CD4-positive, alpha-beta T cell treated with Interleukin-1 beta for 1 hour (primary cell): ENCODE measurements around the gene MFGE8.
"Not testable (repeated sequence)": the region's sequence is repeated elsewhere in the genome, so short reads cannot be mapped to it uniquely, and the experiment has no call there.

Experiments
- DNase-seq, 2 donors: peaks; one replicate each; pipeline ENCODE4 v3.0.0-alpha.2; 2020 to 2022

The MFGE8 gene

GRCh38 chr15:88913017-88913849 is at the start of gene MFGE8:
Gene MFGE8 (minus strand): TSS chr15:88913379. CDS start chr15:88913319, 60 bp downstream.
- peak; percentile 61 to 69 for DNase-seq

GRCh38 chr15:88959445-88959844 is 46.3 kb upstream of the MFGE8 start:
- DNase-seq, result no peak

DNA sequence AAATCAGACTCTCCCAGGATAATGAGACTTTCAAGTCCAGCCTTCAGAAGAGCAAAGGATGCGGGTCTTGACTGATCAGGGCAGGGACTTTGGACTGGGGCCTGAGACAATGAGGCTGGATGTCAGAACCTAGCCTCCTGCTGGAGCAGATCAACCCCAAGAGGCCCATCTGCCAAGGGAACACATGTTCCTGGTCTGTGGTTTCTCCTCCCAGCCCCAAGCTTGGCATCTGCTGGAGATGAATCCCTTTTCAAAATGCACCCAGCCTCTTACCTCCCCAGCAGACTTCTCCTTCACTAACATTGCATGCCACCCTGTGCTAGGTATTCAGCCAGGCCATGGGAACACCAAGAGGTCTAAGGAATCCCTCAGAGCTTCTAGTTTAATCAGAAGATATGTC is 43.7 kb upstream of the MFGE8 start:
- no peak for DNase-seq

DNA sequence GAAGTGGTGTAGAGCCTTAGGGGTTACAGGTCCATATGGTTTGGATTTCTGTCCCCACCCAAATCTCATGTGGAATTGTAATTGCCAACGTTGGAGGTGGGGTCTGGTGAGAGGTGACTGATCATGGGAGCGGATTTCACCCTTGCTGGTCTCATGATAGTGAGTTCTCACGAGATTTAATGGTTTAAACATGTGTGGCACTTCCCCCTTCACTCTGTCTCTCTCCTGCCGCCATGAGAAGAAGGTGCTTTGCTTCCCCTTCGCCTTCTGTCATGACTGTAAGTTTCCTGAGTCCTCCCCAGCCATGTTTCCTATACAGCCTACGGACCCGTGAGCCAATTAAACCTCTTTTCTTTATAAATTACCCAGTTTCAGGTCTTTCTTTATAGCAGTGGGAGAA is 43.1 kb upstream of the MFGE8 start:
- no peak for DNase-seq

DNA sequence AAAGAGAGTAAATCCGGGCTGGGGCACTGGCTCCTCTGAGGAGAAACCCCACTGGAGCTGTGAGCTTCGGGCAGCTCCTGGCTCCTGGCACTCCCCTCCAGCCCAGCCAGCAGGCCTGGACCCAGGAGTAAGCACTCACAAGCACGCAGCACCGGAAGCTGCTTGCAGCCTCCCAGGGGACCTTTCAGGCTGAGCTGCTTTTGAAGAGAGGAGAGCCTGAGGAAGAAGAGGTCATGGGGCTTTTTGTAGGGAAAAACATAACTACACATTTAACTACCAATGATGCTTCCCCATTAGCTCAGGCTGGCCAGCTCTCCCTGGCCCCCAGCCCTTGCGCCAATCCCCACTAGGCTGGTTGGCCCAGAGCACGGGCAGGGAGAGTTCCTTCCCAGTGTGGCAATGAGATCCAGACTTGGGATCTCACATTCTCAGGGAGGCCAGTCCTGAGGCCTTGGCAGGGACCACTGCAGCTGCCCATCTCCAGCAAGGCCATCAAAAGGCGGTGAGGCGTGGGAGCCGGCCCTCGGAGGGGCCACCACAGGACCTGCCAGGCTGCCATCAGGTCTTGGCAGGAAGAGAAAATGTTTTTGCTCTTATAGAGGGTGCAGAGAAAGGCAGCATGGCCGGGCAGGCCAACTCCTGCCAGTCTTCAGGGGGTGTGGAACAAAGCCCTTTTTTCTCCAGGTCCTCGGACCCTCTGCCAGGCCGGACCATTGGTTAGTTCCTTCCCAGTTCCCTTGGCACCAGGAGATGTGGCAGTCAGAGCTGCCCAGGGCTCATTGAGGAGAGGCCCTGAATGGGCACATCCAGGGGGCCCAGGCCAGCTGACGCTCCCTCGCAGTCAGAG is 41.5 kb upstream of the MFGE8 start:
- no peak for DNase-seq

- DNase-seq, result no peak
Measured at GRCh38 chr15:88950600-88951160, 37.5 kb upstream of the MFGE8 start.

- no peak for DNase-seq
Measured at GRCh38 chr15:88949734-88950400, 36.7 kb upstream of the MFGE8 start.

- DNase-seq, result no peak
Measured at GRCh38 chr15:88940110-88940675, 27.0 kb upstream of the MFGE8 start.

DNA sequence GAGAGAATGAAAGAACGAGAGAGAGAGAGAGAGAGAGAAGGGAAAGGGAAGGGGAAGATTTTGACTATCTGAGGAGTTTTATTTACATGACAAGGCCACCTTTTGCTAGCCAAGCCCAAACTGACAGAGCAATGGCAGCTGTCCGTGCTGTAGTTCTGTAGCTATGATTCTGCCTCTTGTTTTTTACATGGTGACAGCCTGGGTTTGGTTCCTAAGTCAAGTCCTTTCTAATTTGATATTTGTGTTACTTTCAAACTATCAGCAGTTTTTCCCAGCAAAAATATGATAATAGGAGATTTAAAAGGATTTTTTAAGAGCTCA is 26.3 kb upstream of the MFGE8 start:
- DNase-seq, result no peak

DNA sequence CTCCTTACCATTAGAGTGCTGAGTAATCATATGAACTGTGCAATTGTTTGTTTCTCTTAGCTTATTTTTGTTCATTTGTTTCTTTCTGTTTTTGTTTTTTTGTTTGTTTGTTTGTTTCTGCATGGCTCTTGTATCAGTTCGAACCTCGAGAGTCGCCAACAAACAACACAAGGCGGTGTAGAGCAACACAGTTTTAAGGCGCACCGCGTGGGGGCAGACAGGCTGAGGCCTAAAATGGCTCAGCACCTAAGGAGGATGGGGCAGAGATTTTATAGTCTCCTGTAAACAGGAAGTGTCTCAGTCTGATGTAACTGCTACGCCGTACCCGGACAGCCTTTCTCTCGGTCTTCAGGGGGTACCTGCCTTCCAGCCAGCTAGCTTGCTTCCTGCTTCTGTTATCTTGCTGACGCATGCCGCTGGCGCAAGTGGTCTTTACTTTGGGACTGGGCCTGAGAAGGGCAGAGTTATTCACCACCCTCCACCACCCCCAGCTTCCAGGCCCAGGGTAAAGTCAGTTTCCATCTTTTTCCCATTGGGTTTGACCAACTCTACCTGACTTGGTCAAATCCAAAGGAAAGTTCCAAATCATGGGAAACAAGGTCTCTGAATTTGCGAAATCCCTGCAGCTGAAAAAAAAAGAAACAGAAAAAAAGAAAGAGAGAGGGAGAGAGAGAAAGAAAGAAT is 25.8 kb upstream of the MFGE8 start:
- DNase-seq, result no peak

DNA sequence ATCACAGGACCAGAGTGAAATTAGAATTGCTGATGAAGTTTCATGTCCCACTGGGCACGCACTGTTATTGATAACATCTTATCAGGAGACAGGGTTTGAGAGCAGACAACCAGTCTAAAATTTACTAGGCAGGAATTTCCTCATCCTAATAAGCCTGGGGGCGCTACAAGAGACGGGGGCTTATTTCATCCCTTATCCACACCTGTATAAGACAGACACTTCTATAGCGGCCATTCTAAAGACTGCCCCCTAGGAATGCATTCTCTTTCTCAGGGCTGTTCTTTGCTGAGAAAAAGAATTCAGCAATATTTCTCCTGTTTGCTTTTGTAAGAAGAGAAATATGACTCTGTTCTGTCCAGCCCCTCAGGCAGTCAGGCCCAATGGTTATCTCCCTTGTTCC is 21.3 kb upstream of the MFGE8 start:
- not testable (repeated sequence) for DNase-seq

DNA sequence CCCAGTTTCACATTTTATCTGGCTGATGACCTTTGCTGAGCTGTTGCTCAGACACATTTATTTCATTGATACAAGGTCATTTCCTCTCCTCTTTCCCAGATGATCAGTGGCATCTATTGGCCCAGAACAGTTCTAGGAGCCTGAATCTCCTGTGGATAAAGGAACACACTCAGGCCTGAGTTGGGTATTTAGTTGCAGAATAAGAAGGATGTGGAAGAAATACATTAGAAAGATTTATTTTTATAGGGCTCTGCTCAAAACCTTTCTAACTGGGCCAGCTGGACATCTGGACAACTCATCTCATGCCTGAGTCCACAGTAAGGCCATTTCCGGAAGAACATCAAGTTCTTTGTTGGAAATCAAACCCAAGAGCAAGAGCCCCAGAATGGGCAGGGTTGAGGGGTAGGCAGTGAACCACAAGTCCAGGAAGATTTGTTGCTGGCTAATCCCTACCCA is 19.7 kb upstream of the MFGE8 start:
- no peak for DNase-seq

DNA sequence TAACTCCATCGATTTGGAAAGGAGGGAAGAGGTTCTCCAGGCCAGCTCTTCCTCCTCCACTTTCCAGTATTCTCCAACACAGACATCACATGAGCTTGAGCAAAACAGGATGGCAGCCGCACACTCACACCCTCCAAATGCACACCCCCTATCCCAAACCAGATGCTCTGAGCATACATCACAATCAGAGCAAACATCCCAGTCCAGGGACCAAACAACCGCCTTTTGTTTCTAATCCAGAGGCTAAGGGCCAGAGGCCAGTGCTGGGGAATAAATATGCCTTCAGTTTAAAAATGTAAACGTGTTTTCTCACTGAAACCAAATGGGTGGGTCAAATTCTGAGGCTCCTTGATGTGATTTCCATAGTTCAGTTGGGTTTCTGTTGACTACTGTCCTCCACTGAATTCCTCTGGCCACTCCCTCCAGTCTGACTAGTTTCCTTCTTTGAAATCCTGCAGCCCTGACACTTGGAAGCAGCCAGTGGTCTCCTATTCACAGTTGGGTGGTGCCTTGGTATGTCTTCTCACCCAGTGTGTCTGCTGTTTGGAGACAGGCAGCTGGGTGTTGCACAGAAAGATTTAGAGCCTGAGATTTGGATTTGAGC is 19.2 kb upstream of the MFGE8 start:
- no peak for DNase-seq

GRCh38 chr15:88930579-88930978 is 17.4 kb upstream of the MFGE8 start:
- no peak for DNase-seq

GRCh38 chr15:88929358-88930098 is 16.3 kb upstream of the MFGE8 start:
- not testable (repeated sequence) for DNase-seq

GRCh38 chr15:88928192-88928591 is 15.0 kb upstream of the MFGE8 start:
- DNase-seq, result not testable (repeated sequence)

- not testable (repeated sequence) for DNase-seq
Measured at GRCh38 chr15:88925648-88926047, 12.5 kb upstream of the MFGE8 start.

- DNase-seq, result not testable (repeated sequence)
Measured at GRCh38 chr15:88920892-88921435, 7.8 kb upstream of the MFGE8 start.

DNA sequence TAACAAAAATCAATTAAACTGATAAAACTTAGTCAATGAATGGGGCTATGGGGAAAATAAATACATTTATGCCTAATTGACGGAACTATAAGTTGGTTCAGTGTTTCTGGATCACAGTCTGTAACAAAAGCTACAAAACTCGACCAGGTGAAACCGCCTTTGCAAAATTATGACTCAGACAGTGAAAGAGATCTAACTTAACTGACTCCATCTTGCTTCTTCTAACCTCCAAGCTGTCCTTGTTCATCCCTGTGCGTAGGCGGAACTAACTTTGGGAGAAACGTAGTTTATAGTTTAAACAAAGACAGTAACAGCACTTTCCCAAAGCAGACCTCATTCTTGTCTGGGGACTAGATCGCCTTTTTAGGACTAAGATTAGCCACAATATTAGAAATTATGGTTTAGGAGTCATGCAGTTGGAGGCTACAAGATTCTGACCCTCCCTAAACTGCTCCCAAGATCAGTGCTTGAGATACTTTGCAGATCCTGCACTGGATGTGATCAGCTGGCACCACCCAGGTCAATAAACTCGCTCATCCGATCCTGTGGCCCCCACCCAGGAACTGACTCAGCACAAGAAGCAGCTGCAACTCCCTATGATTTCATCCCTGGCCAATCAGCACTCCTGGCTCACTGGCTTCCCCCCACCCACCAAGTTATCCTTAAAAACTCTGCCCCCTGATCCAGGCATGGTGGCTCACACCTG is 7.2 kb upstream of the MFGE8 start:
- no peak for DNase-seq

GRCh38 chr15:88918738-88919137 is 5.6 kb upstream of the MFGE8 start:
- DNase-seq, result no peak
